Pulmonary artery endothelial cell (primary cell): ENCODE measurements around the gene HMGB4. TPM values are rescaled to one million over a fixed set of nuclear protein-coding genes. Genes with fewer than 3 reads are reported as not detected.

Source experiments
- DNase-seq: peaks from one replicate; pipeline ENCODE4 v3.0.0-alpha.2; 2011; ENCODE audit warnings: low read depth, low spot score
- total RNA-seq: library from RNA; depleted of rRNA; stranded (reverse); fragments of >200 nt; gene quantifications from 2 replicates; pipeline ENCODE4 v1.2.3, GENCODE V29; 2014

HMGB4 gene
- total RNA-seq, 1 donor from 2014 or later: not detected

DNA sequence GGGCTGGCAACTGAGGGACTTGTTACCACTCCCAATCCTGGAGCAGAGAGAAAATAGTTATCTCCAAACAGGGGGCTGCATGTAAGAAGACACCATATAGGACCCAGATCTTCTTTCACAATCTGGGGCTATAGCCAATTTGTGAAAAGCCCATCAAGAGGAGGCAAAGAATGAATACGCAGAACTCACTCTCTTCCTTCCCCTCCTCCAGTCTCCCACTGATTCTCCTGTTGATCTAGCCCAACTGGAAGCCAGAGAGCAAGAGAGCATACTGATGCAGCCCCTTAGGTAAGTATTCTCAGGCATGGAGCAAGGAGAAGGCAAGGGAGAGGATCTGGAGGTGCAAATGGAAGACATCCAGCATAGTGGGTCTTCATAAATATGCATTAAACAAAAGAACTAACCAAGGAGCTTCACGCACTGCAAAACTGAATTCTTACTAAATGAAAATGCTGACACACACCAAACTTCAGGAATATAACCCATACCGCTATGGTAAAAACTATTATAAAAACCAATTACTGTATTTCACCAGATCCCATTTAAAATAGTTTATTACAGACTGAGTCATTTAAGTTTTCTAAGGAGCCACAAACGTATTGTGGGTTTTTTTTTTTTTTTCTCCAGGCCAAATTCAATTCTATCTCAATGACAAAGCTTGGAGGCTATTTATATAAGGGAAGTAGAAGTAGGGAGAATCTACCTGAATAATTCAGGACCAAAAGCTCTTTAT, 15.5 kb upstream of the HMGB4 start:
- DNase-seq: no peak

DNA sequence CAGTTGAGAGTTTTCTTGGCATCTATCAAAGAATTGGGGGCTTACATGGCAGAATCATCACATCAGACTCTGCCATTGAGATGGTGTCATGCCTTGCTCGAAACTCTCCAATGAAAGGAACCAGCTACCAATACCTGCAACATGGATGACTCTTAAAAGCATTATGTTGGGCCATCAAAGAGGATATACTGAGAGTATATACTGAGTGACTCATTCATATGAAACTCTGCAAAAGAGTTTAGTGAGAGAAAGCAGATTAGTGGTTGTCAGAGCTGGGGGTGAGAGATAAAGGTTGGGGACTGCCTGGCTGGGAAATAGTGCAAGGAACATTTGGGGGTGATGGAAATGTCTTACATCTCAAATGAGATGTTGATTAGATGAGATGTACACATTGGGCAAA, 14.7 kb upstream of the HMGB4 start:
- no peak for DNase-seq

DNA sequence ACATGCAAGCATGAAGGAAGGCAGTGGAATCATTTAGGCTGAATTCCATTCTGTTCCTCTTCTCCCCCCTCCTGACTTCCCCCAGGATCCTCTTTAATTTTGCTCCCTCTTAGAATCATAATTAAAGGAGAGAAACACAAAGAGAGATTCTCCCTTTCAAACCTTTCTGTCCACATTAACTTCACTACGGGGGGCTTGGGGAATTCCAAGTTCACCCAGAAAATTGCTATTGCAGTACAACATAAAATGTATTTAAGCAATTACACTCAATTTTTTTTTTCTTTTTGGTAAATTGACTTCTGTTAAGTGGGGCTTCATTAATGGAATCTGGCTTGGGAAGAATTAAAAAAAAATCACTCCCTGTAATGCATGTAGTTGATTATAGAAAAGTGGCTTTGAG, 13.4 kb upstream of the HMGB4 start:
- DNase-seq: no peak

DNA sequence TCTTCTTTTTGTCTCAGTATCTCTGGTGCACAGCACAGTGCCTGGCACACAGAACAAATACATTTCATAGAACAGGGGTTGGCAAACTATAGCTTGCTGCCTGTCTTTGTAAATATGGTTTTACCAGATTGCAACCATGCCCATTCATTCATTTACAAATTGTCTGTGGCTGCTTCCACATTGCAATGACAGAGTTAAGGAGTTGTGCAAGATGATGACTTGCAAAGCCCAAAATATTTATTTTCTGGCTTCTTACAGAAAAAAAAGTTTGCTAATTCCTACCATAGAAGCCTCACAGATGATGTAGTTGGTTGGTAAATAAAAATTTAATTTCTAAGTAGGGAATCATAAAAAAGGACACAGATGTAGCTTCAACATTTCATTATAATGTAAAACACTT, 11.2 kb upstream of the HMGB4 start:
- DNase-seq: no peak

DNA sequence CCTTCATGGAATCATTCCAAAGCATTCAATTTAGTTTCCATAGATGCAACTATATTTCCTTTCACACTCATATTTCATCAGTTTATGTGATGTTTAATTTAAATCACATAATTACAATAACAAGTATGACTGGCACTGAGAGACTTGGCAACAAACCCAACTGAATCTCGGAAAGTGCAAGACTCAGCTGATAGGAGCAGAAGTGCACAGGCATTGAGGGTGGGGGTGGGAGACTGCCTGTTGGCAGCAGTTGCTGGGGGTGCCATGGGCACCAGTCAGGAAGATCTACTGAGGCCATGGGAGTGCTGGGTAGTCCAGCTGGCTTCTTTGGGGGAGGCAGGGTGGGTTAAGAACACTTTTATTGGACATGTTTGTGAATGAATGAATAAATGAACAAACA, 10.4 kb upstream of the HMGB4 start:
- no peak for DNase-seq

DNA sequence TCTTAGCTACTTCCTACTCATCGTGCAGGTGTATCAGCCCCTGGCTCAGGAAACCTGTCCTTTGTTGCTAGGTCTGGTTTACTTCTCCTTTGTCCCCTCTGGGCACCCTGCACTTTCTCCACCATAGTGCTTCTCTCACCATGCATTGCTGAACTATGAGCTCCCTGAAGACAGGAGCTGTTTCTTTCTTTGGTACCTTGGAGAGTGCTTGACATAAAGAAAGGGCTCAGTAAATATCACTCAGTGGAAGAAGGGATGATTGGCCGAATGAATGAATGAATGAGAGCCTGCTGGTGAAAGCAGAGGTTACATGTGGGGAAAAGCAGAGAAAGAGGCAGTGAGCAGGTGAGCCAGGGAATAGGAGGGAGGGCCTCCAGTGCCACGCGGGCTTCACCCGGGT, 9.8 kb upstream of the HMGB4 start:
- no peak for DNase-seq

DNA sequence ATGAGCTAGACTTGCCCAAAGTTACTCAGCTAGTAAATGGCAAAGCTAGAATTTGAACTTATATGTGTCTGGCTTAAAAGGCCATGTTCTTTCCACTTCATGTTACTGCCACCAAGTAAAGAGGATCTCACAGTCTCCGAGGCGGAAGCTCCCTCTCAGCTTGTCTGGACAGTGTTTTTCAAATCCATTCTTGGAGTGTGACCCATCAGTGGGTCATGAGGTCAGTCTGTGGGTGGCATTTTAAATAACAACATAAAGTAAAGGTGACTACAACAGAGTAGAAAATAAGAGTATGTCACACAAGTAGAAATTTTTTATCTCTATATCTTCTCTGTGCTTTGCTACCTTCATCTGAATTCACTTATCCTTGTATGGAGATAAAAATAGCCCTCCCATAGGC, 3.2 kb upstream of the HMGB4 start:
- no peak for DNase-seq

DNA sequence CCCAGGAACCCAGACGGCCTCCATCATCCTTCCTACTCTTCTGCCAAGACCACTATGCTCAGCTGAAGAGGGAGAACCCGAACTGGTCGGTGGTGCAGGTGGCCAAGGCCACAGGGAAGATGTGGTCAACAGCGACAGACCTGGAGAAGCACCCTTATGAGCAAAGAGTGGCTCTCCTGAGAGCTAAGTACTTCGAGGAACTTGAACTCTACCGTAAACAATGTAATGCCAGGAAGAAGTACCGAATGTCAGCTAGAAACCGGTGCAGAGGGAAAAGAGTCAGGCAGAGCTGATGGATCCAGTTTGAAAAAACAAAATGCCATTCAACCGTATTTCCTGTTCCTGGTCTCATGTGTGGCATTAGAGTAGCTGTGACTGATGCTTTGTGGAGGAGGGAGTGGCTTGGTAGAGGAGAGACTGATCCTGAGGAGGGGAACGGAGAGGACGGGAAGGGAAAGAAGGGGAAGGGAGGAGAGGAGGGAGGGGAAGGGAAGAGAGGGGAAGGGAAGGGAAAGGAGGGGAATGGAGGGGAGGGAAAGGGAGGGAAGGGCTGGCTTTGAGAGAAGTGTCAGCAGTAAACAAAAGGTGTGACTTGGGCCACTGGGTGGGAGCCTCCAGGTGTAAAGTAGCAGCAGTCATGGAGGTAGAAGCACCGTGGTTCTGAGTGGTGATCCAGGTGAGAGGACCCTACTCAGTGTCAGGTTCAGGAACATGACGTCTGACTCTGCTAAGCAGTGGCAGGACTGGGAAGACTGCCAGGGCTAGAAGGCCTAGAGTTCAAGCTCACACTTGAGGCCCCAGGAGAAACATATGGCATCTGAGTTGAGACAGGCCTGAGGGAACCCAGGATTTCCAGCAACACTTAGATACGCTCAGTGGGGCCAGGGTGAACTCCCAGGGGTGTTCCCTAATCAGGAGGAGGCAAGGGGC, 846 bp downstream of the HMGB4 start:
- DNase-seq: no peak

DNA sequence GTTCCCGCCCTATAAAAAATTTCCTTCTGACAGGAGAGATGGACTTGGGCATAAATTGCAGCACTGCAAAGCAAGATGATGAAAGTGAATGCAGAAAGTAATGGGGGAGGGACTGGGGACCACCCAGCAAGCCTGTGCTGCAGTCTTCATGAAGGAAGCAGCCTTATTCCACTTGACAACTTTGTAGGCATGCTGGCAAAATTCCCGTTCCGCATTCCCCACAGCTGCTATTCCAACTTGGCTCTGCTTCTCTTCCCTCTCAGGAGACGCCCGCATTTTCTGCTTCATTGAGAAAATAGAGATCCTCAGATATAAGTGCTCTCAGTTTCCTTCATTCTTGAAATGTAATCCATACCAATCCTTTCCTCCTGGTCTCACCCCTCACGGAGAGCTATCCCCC, 2.4 kb downstream of the HMGB4 start:
- no peak for DNase-seq

DNA sequence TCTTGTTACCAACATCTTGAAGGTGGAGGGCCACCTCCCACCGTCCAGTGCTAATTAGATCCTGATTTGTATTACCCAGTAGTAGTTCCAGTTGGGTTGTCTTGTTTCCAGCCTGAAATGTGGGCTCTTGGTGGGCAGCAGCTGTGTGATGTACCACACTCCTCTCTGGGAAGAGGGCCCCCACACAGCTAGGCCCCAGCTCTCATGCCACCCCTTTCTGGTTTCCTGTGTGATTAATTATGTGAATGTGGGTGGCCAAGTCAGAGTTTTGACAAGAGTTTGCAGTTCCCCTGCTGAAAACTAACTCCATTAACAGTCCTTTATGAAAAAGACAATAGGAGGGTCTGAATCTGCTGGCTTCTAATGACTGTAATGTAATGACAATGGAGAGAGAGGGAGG, 3.8 kb downstream of the HMGB4 start:
- DNase-seq: no peak

DNA sequence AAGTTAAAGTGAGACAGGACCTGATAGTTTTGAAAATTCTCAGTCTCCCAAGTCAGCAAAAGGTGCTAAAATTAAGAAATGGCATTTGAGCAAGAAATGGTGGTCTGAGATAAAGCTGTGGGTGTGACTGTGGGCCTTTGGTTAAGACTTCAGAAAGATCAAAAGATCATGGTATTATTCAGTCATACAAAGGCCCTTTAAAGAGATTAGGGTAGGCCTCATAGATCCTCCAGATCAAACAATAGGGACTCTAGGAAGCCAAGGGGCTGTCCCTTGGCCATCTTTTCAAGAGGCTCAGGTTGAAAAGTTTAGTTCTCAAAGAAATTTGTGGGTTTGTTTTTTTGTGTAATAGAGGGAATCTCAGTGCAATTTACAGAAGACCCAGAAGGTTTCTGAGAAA, 8.4 kb downstream of the HMGB4 start:
- no peak for DNase-seq

DNA sequence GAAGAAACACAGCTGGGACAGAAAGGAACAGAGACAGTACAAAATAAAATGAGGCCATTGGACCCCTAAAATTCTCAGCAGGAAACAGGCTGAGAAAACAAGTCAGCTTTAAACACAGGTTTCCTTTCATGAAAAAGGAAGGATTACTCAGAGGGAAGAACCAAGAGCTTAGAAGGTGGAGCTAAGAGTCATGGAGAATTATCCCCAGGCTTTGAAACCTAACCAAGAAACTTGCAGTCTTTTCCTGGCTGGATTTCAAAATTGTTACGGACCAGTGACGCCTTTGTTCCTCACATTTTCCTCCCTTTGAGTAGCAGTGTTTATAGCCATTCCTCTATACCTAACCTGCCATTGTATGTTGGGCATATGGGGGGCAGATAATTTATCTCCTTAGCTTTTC, 8.8 kb downstream of the HMGB4 start:
- no peak for DNase-seq

DNA sequence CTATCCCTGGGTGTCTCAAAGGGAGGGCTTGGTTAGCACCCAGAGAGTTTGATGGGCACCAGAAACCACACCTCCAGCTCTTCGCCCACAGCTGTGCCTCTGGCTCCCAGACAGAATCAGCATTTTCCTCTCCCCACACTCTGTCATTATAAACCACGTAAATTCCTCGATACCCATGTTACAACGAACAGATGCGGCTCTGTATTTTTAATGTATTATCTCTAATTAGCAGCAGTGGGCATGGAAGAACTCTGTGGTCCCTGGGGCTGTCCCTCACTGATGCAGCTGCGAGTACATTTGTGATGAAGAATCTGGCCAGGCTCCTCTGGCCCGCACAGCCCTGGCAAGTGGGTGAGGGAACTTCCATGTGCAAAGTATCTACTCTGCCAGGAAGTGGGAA, 10.8 kb downstream of the HMGB4 start:
- no peak for DNase-seq

DNA sequence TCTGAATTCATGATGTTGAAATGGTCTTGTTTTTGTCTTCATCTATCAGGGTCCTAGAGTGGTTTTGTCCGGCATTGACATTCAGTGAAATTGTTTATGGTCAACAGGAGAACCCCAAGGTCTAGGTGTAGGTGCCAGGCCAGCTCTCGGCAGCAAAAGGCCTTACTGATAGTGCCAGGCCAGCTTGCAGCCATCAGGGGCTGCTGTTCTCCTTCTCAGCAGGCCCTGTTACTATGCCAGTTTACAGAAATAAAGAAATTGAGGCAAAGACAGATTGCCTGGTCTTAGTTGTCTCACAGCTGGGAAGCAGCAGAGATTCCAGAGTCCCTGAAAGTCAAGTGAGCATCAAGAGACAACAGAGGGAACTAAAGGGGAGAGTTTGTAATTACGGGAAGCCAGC, 12.0 kb downstream of the HMGB4 start:
- DNase-seq: no peak

DNA sequence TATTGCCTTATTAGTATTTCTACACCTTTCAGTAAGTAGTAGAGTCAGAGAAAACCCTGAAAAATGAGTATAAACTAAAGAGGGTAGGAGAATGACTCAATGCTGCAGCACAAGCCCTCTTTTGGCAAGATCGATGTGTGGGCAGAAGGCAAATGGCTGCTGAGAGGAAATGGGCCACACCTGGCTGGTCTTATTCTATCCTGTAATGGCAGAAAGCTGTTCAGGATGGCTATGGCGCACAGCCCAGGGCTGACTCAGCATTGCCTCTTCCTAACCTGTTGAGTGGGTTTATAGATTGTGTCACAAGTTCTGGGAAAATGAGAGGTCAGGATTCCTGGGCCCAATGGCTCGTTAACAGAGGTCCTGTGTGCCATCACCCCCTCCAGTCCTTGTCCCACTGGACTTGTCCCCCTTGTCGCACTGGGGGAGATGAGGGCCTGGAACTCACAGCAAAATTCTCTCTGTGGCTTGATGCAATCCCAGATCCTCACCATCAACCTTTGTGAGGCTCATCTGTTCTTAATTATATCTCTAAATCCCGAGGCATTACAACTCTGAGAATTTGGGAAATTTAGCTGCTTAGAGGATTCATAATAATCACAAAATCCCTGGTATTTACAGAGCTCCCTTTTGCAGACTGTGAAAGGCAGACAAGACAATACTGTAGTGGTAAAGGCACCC, 13.2 kb downstream of the HMGB4 start:
- no peak for DNase-seq

DNA sequence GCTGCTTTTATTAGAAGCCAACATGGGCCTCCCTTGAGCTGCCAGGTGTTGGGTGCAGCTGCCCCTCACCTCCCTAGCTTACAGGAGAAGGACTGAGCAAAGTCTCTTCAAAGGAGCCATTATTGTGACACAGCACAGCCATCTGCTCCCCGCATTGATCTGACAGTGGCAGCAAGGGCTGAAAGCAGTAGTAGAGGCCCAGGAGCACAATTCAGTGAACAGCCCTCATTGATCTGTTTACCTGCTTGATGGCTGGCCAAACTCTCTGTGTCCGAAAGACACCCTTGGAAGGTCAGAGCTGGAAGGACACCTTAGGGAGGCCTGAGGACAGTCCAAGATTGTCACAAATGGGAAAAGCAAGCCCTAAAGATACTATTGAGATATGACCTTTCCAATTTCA, 14.5 kb downstream of the HMGB4 start:
- no peak for DNase-seq

DNA sequence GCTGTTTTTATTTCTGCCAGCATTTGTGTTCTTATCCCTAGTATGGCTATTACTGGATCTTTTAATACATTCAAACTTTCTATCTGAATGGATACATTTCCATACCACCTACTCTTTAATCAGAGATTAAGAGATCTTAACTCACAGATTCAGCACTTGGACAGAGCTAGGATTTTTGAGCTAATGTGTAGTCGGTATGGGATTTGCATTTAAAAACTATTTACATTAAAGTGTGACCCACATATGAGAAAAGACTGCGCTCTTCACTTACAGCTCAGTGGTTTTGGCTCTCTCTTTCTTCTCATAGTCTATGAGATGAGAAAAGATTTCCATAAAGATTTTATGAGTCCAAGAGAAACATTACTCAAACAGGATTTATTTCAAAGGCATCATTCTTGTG, 16.4 kb downstream of the HMGB4 start:
- DNase-seq: no peak

DNA sequence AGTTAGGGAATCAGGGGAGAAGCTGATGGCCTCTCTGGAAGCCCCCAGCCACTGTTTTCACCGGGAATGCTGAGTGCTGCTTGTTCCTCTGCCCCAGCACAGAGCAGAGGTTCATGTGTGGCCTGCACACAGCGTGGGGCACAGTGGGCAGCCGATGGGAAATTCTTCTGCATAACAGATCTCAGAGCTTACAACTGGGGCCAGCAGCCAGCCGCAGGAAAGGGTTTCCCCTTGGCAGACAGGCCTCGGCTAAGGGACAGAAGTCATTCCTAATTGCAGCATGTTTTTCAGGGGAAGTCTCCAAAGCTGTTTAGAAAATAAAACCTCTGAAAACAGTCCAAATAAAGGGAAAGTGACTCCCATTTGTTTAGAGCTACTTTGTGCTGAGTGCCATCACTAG, 22.6 kb downstream of the HMGB4 start:
- DNase-seq: no peak

DNA sequence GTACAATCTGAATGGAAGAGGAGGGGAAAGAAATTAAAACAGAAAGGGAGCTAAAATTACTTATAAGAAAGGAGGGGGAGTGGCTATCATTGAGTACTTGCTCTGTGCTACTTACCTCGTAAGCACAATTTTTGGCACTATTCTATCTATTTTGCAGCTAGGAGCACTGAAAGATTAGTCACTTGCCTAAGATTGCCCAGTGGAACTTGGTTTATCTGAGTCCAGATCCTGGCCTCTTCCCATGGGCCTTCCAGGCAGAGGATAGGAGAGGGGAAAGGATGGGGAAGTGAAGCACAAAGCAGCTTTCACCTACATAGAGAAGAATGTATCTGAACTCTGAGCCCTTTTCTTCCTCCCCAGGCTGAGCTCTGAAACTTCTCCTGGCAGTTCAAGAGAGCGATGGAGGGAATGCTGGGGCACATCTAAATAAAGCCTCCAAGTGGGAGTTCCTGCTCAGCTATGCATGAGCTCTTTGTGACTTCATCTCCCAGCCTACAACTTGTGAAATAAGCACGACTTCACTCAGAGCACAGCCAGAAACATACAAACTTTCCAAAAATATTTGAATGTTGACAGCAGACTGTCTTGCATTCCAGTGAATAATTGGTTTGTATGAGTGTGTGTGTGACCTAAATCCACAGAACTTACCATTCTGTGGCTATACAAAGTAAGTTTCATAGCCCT, 29.4 kb downstream of the HMGB4 start:
- DNase-seq: no peak

DNA sequence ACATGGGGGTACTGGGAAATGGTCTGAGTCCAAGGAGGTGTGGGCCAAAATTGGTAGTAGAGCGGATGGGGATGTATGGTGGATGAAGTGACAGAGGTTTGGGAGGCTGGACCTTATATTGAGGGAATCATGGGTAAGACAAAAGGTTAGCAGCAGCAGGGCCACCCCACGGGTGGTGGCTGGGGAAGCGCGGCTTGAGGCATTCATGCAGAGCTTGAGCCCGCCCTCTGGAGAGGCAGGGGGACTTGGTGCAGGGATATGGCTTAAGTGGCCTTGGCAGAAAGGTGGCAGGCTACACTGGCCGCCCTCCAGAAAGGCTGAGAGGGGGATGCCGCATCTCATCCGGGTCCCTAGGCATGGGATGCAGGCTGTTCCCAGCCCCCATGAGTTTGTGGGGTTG, 31.5 kb downstream of the HMGB4 start:
- DNase-seq: no peak

DNA sequence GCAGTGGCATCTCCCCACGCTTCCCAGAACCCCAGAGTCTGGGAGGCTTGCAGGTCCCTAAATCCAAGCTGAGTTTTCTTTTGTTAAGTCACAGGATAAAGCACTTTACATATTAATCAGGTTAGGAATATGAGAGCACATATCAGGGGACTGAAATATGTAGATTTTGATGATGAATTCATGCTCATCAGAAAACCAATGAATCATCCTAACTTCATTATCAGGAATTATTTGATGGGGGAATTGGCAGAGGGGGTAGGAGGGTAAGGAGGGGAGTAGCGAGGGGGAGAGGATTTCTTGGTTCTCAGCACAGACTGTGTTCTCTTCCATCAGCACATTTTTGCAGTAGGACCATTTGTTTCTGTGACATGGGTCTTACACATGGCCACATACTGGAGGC, 32.1 kb downstream of the HMGB4 start:
- DNase-seq: no peak
